Esophagus muscularis mucosa (tissue), 4 donors: ENCODE measurements around the gene TREML4. TPM values are rescaled to one million over a fixed set of nuclear protein-coding genes. Genes with fewer than 3 reads are reported as not detected.

Experiments
- DNase-seq: peaks from one replicate; pipeline ENCODE4 v3.0.0-alpha.2; 2017; ENCODE audit errors: extremely low spot score
- H3K27ac ChIP-seq, 4 donors: fragments of 200-600 bp; sonication (generic); replicated peaks in 1 of 4; 1 replicate in 3 of 4; 2 replicates in 1 of 4; pipeline ENCODE4 v1.5.1; 2016 to 2019; ENCODE audit warnings: mild to moderate bottlenecking in 1 of 4
- H3K27me3 ChIP-seq, 4 donors: fragments of 200-600 bp; sonication (generic); one replicate each; pipeline versions ENCODE4 v1.5.1 to v1.6.0; 2016 to 2019
- H3K36me3 ChIP-seq, 4 donors: fragments of 200-600 bp; sonication (generic); one replicate each; pipeline ENCODE4 v1.5.1; 2016 to 2019
- H3K4me1 ChIP-seq, 4 donors: fragments of 200-600 bp; sonication (generic); one replicate each; pipeline ENCODE4 v1.5.1; 2016 to 2019
- H3K4me3 ChIP-seq, 4 donors: fragments of 200-600 bp; sonication (generic); 1 replicate in 2 of 4; 2 replicates in 2 of 4; pipeline ENCODE4 v1.5.1; 2016 to 2019; ENCODE audit warnings: mild to moderate bottlenecking in 4 of 4, moderate library complexity in 1 of 4
- H3K9me3 ChIP-seq, 4 donors: fragments of 200-600 bp; sonication (generic); 1 replicate in 3 of 4; 2 replicates in 1 of 4; pipeline ENCODE4 v1.5.1; 2016 to 2019
- EP300 ChIP-seq: sonication (generic); formaldehyde crosslinking; IDR thresholded peaks from one replicate; pipeline ENCODE4 v1.6.1; 2017; ENCODE audit warnings: antibody characterized with exemption
- POLR2A ChIP-seq: fragments of 450-650 bp; IDR thresholded peaks from one replicate; pipeline ENCODE4 v1.6.1; 2017; ENCODE audit warnings: antibody characterized with exemption, moderate library complexity, mild to moderate bottlenecking, low read depth
- POLR2AphosphoS5 ChIP-seq, 2 donors: sonication (generic); formaldehyde crosslinking; IDR thresholded peaks; one replicate each; pipeline ENCODE4 v1.6.1; 2017; ENCODE audit warnings: antibody characterized with exemption in 2 of 2
- WGBS: methylation state at CpG from one replicate; pipeline ENCODE4 v1.1.5; 2018; 5-methylcytosine and 5-hydroxymethylcytosine counted together
- intact Hi-C: fragments of 100-400 bp; cut with DNase I; formaldehyde crosslinking; loops from one replicate; pipeline ENCODE4 v1.15.1; 2023
- total RNA-seq, 4 donors: library from RNA; depleted of rRNA; stranded (reverse); fragments of >200 nt; gene quantifications; one replicate each; pipeline versions ENCODE4 v1.1.0 to v1.2.1, GENCODE V29; 2016
- TF ChIP-seq, protein P1 (sequence below), 3 experiments: fragments of 200-600 bp in 2 of 3; fragments of 450-650 bp in 1 of 3; sonication (generic) in 2 of 3; IDR thresholded peaks; one replicate each; pipeline ENCODE4 v1.5.1; 2017 to 2019; ENCODE audit warnings: antibody characterized with exemption in 3 of 3, mild to moderate bottlenecking in 2 of 3, moderate library complexity in 1 of 3

The TREML4 gene
- total RNA-seq, 4 donors from 2014 or later, result not detected

DNA sequence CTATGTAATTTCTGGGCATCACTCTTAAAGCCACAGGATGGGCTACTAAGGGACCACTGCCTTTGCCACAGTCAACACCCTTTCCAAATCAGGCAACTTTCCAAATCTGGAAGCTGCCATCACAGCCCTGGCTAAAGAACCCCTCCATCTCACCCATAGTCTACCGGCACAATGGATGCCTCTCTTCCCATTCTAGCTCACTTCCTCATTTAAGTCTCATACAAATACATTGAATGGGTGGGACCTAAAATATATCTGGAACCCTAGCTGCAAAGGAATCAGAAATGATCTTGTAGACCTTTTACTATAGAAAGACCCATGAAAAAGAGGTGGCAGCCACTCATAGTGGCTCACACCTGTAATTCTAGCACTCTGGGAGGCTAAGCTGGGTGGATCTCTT is 3.3 kb upstream of the TREML4 start:
- WGBS, result 73% methylated on average over 1 of the region's 1 CpG
- no peaks in the 10 kb centered on the region for H3K36me3 ChIP-seq
- no peak overlapping the region for H3K4me3 ChIP-seq
- H3K27me3 ChIP-seq, result peaks cover 0 to 58% (median 11%) of the 10 kb centered on the region in 4 donors
- no peak for DNase-seq
- intact Hi-C loops, result no loop called here
- H3K4me1 ChIP-seq, result no peaks in the 10 kb centered on the region
- TF ChIP-seq, protein P1, sequence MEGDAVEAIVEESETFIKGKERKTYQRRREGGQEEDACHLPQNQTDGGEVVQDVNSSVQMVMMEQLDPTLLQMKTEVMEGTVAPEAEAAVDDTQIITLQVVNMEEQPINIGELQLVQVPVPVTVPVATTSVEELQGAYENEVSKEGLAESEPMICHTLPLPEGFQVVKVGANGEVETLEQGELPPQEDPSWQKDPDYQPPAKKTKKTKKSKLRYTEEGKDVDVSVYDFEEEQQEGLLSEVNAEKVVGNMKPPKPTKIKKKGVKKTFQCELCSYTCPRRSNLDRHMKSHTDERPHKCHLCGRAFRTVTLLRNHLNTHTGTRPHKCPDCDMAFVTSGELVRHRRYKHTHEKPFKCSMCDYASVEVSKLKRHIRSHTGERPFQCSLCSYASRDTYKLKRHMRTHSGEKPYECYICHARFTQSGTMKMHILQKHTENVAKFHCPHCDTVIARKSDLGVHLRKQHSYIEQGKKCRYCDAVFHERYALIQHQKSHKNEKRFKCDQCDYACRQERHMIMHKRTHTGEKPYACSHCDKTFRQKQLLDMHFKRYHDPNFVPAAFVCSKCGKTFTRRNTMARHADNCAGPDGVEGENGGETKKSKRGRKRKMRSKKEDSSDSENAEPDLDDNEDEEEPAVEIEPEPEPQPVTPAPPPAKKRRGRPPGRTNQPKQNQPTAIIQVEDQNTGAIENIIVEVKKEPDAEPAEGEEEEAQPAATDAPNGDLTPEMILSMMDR (IDR thresholded peaks at IDR 0.05), result no peak
- no peak for TF ChIP-seq EP300
- TF ChIP-seq POLR2A, result no peak
- TF ChIP-seq POLR2AphosphoS5 (IDR thresholded peaks at IDR 0.05), result no peak
- peaks cover 0 to 3% (median 0%) of the 10 kb centered on the region in 4 donors for H3K9me3 ChIP-seq
- H3K27ac ChIP-seq, result no peak overlapping the region

DNA sequence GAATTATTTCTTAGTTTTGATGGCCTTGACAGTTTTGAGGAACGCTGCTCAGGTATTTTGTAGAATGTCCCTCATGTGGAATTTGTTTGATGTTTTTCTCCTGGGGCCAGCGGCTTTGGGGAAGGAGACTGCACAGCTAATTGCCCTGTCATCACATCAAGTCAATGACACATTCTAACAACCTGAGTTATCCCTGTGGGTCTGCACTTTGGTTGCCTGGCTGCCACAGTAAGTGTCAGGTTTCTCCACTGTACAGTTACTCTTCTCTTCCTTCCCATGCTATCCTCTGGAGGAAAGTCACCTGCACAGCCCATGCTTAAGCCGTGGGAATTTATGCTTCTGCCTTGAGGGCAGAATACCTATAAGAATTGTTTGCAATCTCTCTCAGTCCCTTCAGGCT is 1.4 kb upstream of the TREML4 start:
- Histone ChIP-seq H3K36me3 (no peaks in the 10 kb centered on the region), H3K9me3 (no peaks in the 10 kb centered on the region), H3K4me3 (no peak overlapping the region), H3K27ac (no peak overlapping the region), H3K27me3 (peaks cover 0 to 62% (median 11%) of the 10 kb centered on the region in 4 donors), H3K4me1 (no peaks in the 10 kb centered on the region)
- WGBS, result 39% methylated on average over 3 of the region's 3 CpGs
- no peak for TF ChIP-seq POLR2A
- TF ChIP-seq POLR2AphosphoS5 (IDR thresholded peaks at IDR 0.05), result no peak
- no peak for TF ChIP-seq EP300
- TF ChIP-seq, protein P1 (IDR thresholded peaks at IDR 0.05), result no peak
- no peak for DNase-seq
- intact Hi-C loops, result no loop called here

DNA sequence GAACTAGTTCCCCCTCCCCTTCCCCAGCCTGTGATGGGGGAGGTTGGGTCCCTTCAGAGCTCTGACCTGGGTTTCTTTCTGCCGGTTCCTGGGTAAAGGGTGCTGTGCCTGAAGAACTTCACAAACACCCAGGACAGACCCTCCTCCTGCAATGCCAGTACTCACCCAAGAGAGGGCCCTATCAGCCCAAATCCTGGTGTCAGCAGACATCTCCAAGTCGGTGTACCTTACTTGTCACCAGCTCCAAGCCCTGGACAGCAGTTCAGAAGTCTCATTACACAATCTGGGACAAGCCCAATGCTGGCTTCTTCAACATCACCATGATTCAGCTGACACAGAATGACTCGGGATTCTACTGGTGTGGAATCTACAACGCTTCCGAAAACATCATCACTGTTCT is 467 bp downstream of the TREML4 start:
- TF ChIP-seq POLR2AphosphoS5 (IDR thresholded peaks at IDR 0.05), result no peak
- TF ChIP-seq, protein P1 (IDR thresholded peaks at IDR 0.05), result no peak
- TF ChIP-seq EP300, result no peak
- TF ChIP-seq POLR2A, result no peak
- no peaks in the 10 kb centered on the region for H3K36me3 ChIP-seq
- H3K4me3 ChIP-seq, result no peak overlapping the region
- H3K9me3 ChIP-seq, result no peaks in the 10 kb centered on the region
- H3K27ac ChIP-seq, result no peak overlapping the region
- peak; percentile 42 for DNase-seq
- WGBS, result 42% methylated on average over 5 of the region's 5 CpGs
- H3K4me1 ChIP-seq, result no peaks in the 10 kb centered on the region
- intact Hi-C loops, result no loop called here
- peaks cover 0 to 51% (median 11%) of the 10 kb centered on the region in 4 donors for H3K27me3 ChIP-seq

DNA sequence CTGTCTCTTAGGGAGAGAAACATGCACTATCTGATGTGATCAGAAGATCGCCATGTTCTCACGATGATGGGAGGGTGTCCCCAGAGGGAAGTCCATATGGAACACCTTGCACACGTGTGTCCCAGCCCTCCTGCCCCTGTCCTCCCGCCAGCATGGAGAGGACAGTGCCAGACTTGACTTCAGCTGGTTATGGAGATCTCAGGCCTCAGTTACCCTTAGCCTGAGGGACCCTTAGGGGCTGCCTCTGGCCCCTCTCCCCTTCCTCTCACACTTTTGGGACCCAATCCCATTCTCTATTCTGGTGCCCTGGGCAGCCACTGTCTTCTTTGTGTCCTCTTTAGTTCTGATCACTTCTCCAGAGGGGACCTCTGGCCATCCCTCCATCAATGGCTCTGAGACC is 1.6 kb downstream of the TREML4 start:
- WGBS, result 87% methylated on average over 4 of the region's 4 CpGs
- Histone ChIP-seq H3K27ac (no peak overlapping the region), H3K9me3 (no peaks in the 10 kb centered on the region), H3K4me1 (no peaks in the 10 kb centered on the region), H3K27me3 (peaks cover 0 to 42% (median 10%) of the 10 kb centered on the region in 4 donors), H3K36me3 (no peaks in the 10 kb centered on the region), H3K4me3 (no peak overlapping the region)
- no peak for TF ChIP-seq POLR2A
- TF ChIP-seq POLR2AphosphoS5 (IDR thresholded peaks at IDR 0.05), result no peak
- TF ChIP-seq, protein P1 (IDR thresholded peaks at IDR 0.05), result no peak
- TF ChIP-seq EP300, result no peak
- no peak for DNase-seq
- intact Hi-C loops, result no loop called here

DNA sequence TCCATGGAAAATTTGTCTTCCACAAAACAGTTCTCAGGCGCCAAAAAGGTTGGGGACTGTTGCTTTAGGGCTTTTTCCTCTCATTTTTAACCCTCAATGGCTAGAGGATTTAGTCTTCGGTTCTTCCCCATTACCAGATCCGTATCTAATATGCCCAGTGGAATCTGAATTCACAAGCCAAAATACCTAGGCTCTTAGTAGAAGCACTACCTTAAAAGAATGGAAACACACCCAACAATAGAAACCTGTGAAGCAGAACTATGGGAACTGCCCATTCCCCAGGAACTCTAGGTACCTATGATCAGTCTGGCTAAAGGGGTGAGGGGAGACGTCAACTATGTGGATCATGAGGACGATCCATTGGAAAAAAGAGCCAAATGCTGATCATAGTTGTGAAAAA is 3.1 kb downstream of the TREML4 start:
- Histone ChIP-seq H3K9me3 (no peaks in the 10 kb centered on the region), H3K36me3 (no peaks in the 10 kb centered on the region), H3K4me3 (no peak overlapping the region), H3K27ac (no peak overlapping the region), H3K27me3 (peaks cover 0 to 36% (median 7%) of the 10 kb centered on the region in 4 donors), H3K4me1 (no peaks in the 10 kb centered on the region)
- intact Hi-C loops, result no loop called here
- peak; percentile 42 for DNase-seq
- WGBS, result 55% methylated on average over 5 of the region's 5 CpGs
- TF ChIP-seq POLR2AphosphoS5 (IDR thresholded peaks at IDR 0.05), result no peak
- no peak for TF ChIP-seq POLR2A
- TF ChIP-seq, protein P1 (IDR thresholded peaks at IDR 0.05), result no peak
- TF ChIP-seq EP300, result no peak
